Left ventricle myocardium inferior (tissue), 1 donor: ENCODE data around the gene SSR1. TPM values are rescaled to one million over a fixed set of nuclear protein-coding genes. Genes with fewer than 3 reads are reported as not detected.
"Not testable (repeated sequence)": the region's sequence is repeated elsewhere in the genome, so short reads cannot be mapped to it uniquely, and the experiment has no call there.

Experiments
- DNase-seq: peaks from one replicate; pipeline ENCODE4 v3.0.0-alpha.2; 2020
- H3K27ac ChIP-seq: fragments of 200-600 bp; replicated peaks from 2 replicates; pipeline ENCODE4 v1.8.0; 2021
- H3K27me3 ChIP-seq: fragments of 200-600 bp; 2 replicates; pipeline ENCODE4 v1.8.0; 2021; ENCODE audit warnings: low read depth
- H3K36me3 ChIP-seq: fragments of 200-600 bp; 2 replicates; pipeline ENCODE4 v1.8.0; 2021
- H3K4me1 ChIP-seq: fragments of 200-600 bp; 2 replicates; pipeline ENCODE4 v1.8.0; 2021
- H3K4me3 ChIP-seq: fragments of 200-600 bp; 2 replicates; pipeline ENCODE4 v1.8.0; 2021; ENCODE audit warnings: mild to moderate bottlenecking, moderate library complexity
- H3K9me3 ChIP-seq: fragments of 200-600 bp; replicated peaks from 2 replicates; pipeline ENCODE4 v1.8.0; 2021
- intact Hi-C: fragments of 100-400 bp; cut with micrococcal nuclease; formaldehyde crosslinking; loops from one replicate; pipeline ENCODE4 v1.11.0; 2022
- total RNA-seq: library from RNA; stranded (reverse); fragmentation: NEBNext Ultra II Directional; extraction: Animal tissue kit (Norgen Biotek cat#: 25700); gene quantifications from one replicate; pipeline ENCODE4 v1.2.1, GENCODE V29; 2021
- TF ChIP-seq, protein P1 (sequence below): fragments of 200-600 bp; IDR thresholded peaks from 2 replicates; pipeline ENCODE4 v1.8.0; 2021; ENCODE audit warnings: antibody characterized with exemption, mild to moderate bottlenecking, borderline replicate concordance
- donor health status: DM: no; HTN: yes; CAD: no; lungs with severe emphysema.

The SSR1 gene
- total RNA-seq, 1 donor from 2014 or later: 53.4 TPM

- TF ChIP-seq, protein P1, sequence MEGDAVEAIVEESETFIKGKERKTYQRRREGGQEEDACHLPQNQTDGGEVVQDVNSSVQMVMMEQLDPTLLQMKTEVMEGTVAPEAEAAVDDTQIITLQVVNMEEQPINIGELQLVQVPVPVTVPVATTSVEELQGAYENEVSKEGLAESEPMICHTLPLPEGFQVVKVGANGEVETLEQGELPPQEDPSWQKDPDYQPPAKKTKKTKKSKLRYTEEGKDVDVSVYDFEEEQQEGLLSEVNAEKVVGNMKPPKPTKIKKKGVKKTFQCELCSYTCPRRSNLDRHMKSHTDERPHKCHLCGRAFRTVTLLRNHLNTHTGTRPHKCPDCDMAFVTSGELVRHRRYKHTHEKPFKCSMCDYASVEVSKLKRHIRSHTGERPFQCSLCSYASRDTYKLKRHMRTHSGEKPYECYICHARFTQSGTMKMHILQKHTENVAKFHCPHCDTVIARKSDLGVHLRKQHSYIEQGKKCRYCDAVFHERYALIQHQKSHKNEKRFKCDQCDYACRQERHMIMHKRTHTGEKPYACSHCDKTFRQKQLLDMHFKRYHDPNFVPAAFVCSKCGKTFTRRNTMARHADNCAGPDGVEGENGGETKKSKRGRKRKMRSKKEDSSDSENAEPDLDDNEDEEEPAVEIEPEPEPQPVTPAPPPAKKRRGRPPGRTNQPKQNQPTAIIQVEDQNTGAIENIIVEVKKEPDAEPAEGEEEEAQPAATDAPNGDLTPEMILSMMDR: no peak
- Histone ChIP-seq H3K4me3 (no peak overlapping the region), H3K27ac (no peak overlapping the region), H3K4me1 (no peaks in the 10 kb centered on the region), H3K9me3 (peaks cover 5% of the 10 kb centered on the region), H3K27me3 (no peaks in the 10 kb centered on the region), H3K36me3 (no peaks in the 10 kb centered on the region)
- DNase-seq: no peak
- intact Hi-C loops: no loop called here
These were observed 44.6 kb downstream of the SSR1 start for GRCh38 chr6:7268362-7268761.

GRCh38 chr6:7267466-7268091 lies 45.4 kb downstream of the SSR1 start:
- Histone ChIP-seq H3K4me1 (no peaks in the 10 kb centered on the region), H3K9me3 (peaks cover 5% of the 10 kb centered on the region), H3K4me3 (no peak overlapping the region), H3K27me3 (no peaks in the 10 kb centered on the region), H3K27ac (no peak overlapping the region), H3K36me3 (no peaks in the 10 kb centered on the region)
- intact Hi-C loops: no loop called here
- no peak for DNase-seq
- TF ChIP-seq, protein P1: no peak

DNA sequence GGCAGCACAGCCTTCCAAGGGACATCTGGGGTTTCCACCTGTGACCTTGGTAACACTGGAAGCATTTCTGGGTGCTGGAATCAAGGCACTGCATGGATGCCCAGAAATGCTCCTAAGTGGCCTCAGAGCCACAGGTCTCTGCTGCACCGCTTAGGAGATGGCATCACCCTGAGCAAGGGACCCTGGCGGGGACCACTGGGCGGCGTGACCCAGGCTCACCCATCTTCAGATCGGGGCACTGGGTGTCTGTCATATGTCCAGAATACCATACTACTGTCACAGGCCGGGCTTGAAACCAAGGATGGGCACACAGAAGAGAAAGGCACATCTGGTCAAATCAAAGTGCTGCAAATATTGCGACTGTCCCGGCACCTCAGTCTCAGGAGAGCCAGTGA lies 45.9 kb downstream of the SSR1 start:
- Histone ChIP-seq H3K9me3 (peaks cover 5% of the 10 kb centered on the region), H3K36me3 (no peaks in the 10 kb centered on the region), H3K27me3 (no peaks in the 10 kb centered on the region), H3K4me3 (no peak overlapping the region), H3K27ac (no peak overlapping the region), H3K4me1 (no peaks in the 10 kb centered on the region)
- no peak for DNase-seq
- TF ChIP-seq, protein P1: no peak
- intact Hi-C loops: no loop called here

- intact Hi-C loops, DNase-seq: not testable (repeated sequence)
These were observed 47.6 kb downstream of the SSR1 start for GRCh38 chr6:7265385-7265726.

DNA sequence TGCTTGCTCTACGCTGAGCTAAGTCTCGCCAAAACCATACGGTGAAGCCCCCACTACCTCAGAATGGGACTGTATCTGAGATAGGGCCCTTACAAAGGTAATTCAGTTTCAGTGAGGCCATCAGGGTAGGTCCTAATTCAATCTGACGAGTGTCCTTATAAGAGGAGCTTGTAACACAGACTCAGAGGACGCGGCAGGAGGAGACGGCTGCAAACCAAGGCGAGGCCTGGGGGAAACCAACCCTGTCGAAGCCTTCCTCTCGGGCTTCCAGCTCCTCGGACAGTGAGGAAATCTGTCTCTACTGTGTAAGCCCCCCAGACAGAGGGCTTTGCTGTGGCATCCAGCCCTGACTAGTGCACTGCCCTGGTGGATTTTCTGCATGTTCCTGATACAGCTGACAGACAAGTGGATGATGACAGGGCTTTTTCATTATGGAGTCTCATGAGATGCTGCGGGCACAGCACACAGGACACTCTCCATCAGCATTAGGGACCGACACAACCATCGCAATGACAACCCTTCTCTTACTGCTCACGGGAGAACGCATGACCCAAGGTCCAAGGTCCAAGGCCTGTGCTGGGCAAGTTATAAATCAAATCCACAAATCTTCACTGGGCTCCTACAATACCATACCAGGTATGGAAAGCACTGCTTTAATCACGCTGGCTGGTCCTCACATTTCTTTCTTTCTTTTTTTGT lies 48.2 kb downstream of the SSR1 start:
- Histone ChIP-seq H3K4me3 (no peak overlapping the region), H3K27ac (no peak overlapping the region), H3K9me3 (peaks cover 5% of the 10 kb centered on the region), H3K36me3 (no peaks in the 10 kb centered on the region), H3K27me3 (no peaks in the 10 kb centered on the region), H3K4me1 (peaks cover 18% of the 10 kb centered on the region)
- intact Hi-C loops: no loop called here
- DNase-seq: no peak
- TF ChIP-seq, protein P1: no peak

More at GRCh38 chr6:7265385-7265726, 47.6 kb downstream of the SSR1 start:
- H3K4me1 ChIP-seq: peaks cover 16% of the 10 kb centered on the region
- H3K4me3 ChIP-seq, H3K27me3 ChIP-seq, H3K9me3 ChIP-seq, H3K36me3 ChIP-seq, H3K27ac ChIP-seq: not testable (repeated sequence)

DNA sequence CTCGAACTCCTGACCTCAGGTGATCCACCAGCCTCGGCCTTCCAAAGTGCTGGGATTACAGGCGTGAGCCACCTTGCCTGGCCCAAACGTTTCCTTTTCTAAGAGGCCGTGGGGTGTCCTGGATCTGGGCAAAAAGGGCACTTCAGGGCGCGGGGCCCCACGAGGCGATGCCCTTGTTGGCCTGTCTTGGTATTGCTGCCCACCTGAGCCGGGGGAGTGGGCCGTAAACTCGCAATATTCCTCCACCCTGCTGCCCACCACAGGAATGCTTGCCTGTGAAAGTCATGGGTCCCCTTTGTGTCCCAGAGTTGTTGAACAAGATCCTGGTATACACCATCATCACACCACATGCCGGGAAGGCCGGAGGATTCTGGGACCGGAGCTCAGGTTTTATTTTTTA lies 49.0 kb downstream of the SSR1 start:
- intact Hi-C loops: no loop called here
- TF ChIP-seq, protein P1: no peak
- H3K4me1 ChIP-seq: peaks cover 18% of the 10 kb centered on the region
- no peaks in the 10 kb centered on the region for H3K36me3 ChIP-seq
- H3K27ac ChIP-seq: no peak overlapping the region
- no peak for DNase-seq
- H3K4me3 ChIP-seq: no peak overlapping the region
- H3K27me3 ChIP-seq: no peaks in the 10 kb centered on the region
- H3K9me3 ChIP-seq: peaks cover 5% of the 10 kb centered on the region

DNA sequence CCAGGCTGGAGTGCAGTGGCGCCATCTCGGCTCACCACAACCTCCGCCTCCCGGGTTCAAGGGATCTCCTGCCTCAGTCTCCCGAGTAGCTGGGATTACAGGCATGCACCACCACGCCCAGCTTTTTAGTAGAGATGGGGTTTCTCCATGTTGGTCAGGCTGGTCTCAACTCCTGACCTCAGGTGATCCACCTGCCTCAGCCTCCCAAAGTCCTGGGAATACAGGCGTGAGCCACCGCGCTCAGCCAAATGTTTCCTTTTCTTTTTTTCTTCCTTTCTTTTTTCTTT lies 49.5 kb downstream of the SSR1 start:
- H3K27me3 ChIP-seq, H3K36me3 ChIP-seq, intact Hi-C loops, H3K4me3 ChIP-seq, H3K27ac ChIP-seq, H3K9me3 ChIP-seq, DNase-seq: not testable (repeated sequence)
- H3K4me1 ChIP-seq: peaks cover 18% of the 10 kb centered on the region
